HCT116 (cell line): ENCODE data around the gene PPEF1.

Experiments used
- EZH2 ChIP-seq: fragments of 200-600 bp; sonication (generic); IDR thresholded peaks from 2 replicates; pipeline ENCODE4 v1.6.1; 2017; ENCODE audit warnings: antibody characterized with exemption, mixed run types
- JUND ChIP-seq: IDR thresholded peaks from 2 replicates; pipeline ENCODE4 v1.6.1; 2012
- MAX ChIP-seq: IDR thresholded peaks from 2 replicates; pipeline ENCODE4 v1.6.1; 2012
- POLR2A ChIP-seq: IDR thresholded peaks from 2 replicates; pipeline ENCODE4 v1.7.0; 2011; ENCODE audit warnings: borderline replicate concordance; ENCODE audit not compliant: insufficient read depth, insufficient read length; ENCODE audit errors: extremely low read depth
- POLR2AphosphoS5 ChIP-seq: IDR thresholded peaks from 2 replicates; pipeline ENCODE4 v1.6.1; 2011; ENCODE audit warnings: mild to moderate bottlenecking, low read depth, low read length, moderate library complexity
- SIN3A ChIP-seq: IDR thresholded peaks from 2 replicates; pipeline ENCODE4 v1.6.1; 2012; ENCODE audit warnings: low read depth
- SRF ChIP-seq: IDR thresholded peaks from 2 replicates; pipeline ENCODE4 v1.6.1; 2012; ENCODE audit warnings: low read depth
- TCF7L2 ChIP-seq: IDR thresholded peaks from 2 replicates; pipeline ENCODE4 v1.7.0; 2011; ENCODE audit warnings: borderline replicate concordance, inconsistent platforms; ENCODE audit not compliant: insufficient read depth, insufficient read length; ENCODE audit errors: extremely low read depth
- YY1 ChIP-seq: IDR thresholded peaks from 2 replicates; pipeline ENCODE4 v1.6.1; 2011; ENCODE audit warnings: low read length, low read depth, moderate library complexity, mild to moderate bottlenecking; ENCODE audit not compliant: insufficient replicate concordance; ENCODE audit errors: extremely low read depth
- ZFX ChIP-seq: fragments of 450-650 bp; IDR thresholded peaks from 2 replicates; pipeline ENCODE4 v1.6.1; 2017
- TF ChIP-seq, protein P1 (sequence below), 3 experiments: fragments of 200-600 bp in 1 of 3; sonication (generic) in 1 of 3; IDR thresholded peaks in 2 of 3; conservative IDR thresholded peaks in 1 of 3; 2 replicates each; pipeline ENCODE4 v1.5.1; 2012 to 2017; ENCODE audit warnings: low read depth in 2 of 3, low read length in 2 of 3, antibody characterized with exemption in 1 of 3, borderline replicate concordance in 1 of 3, control low read depth in 1 of 3, mild to moderate bottlenecking in 1 of 3, mixed read lengths in 1 of 3, mixed run types in 1 of 3, moderate library complexity in 1 of 3; ENCODE audit not compliant: insufficient read depth in 1 of 3
- TF ChIP-seq, protein P2 (sequence below): IDR thresholded peaks from 2 replicates; pipeline ENCODE4 v1.6.1; 2012

DNA sequence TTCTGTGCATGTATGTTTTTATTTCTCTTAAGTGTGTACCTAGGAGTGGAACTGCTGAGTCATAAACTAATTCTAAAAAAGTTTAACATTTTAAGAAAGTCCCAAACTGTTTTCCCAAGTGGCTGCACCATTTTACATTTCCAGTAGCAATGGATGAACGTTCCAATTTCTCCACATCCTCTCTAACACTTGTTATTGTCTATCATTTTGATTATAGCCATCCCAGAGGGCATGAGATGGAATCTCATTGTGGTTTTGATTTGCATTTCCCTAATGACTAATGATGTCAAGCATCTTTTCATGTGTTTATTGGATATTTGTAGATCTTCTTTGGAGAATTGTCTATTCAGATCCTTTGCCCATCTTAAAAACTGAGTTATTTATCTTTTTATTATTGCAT lies 82.5 kb downstream of the PPEF1 start:
- no peak for TF ChIP-seq POLR2A
- TF ChIP-seq, protein P1, sequence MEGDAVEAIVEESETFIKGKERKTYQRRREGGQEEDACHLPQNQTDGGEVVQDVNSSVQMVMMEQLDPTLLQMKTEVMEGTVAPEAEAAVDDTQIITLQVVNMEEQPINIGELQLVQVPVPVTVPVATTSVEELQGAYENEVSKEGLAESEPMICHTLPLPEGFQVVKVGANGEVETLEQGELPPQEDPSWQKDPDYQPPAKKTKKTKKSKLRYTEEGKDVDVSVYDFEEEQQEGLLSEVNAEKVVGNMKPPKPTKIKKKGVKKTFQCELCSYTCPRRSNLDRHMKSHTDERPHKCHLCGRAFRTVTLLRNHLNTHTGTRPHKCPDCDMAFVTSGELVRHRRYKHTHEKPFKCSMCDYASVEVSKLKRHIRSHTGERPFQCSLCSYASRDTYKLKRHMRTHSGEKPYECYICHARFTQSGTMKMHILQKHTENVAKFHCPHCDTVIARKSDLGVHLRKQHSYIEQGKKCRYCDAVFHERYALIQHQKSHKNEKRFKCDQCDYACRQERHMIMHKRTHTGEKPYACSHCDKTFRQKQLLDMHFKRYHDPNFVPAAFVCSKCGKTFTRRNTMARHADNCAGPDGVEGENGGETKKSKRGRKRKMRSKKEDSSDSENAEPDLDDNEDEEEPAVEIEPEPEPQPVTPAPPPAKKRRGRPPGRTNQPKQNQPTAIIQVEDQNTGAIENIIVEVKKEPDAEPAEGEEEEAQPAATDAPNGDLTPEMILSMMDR (IDR thresholded peaks at IDR 0.05 in 2 of 3, conservative IDR thresholded peaks at IDR 0.05 in 1 of 3; ENCODE audit: borderline replicate concordance in 1 of 3, insufficient read depth in 1 of 3, low read depth in 2 of 3, low read length in 2 of 3): no peak
- no peak for TF ChIP-seq JUND
- no peak for TF ChIP-seq POLR2AphosphoS5
- TF ChIP-seq, protein P2, sequence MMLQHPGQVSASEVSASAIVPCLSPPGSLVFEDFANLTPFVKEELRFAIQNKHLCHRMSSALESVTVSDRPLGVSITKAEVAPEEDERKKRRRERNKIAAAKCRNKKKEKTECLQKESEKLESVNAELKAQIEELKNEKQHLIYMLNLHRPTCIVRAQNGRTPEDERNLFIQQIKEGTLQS: no peak
- no peak for TF ChIP-seq YY1
- no peak for TF ChIP-seq EZH2
- no peak for TF ChIP-seq TCF7L2
- no peak for TF ChIP-seq ZFX
- TF ChIP-seq SRF: no peak
- no peak for TF ChIP-seq MAX
- no peak for TF ChIP-seq SIN3A
